ENCODE results near the gene AUH. TPM values are rescaled to one million over a fixed set of nuclear protein-coding genes. Genes with fewer than 3 reads are reported as not detected.
"Not testable (repeated sequence)": the region's sequence is repeated elsewhere in the genome, so short reads cannot be mapped to it uniquely, and the experiment has no call there.

The AUH gene
- total and polyA plus RNA-seq, 7 donors, result 9.9 to 20.6 (median 14.1) TPM

- intact Hi-C loops (cut with DNase I), result no loop called here
Measured at GRCh38 chr9:91202736-91203283, 158.9 kb downstream of the AUH start.

GRCh38 chr9:91200692-91201336, 160.9 kb downstream of the AUH start:
- no peak overlapping the region for H3K27ac ChIP-seq
- TF ChIP-seq, protein P1, sequence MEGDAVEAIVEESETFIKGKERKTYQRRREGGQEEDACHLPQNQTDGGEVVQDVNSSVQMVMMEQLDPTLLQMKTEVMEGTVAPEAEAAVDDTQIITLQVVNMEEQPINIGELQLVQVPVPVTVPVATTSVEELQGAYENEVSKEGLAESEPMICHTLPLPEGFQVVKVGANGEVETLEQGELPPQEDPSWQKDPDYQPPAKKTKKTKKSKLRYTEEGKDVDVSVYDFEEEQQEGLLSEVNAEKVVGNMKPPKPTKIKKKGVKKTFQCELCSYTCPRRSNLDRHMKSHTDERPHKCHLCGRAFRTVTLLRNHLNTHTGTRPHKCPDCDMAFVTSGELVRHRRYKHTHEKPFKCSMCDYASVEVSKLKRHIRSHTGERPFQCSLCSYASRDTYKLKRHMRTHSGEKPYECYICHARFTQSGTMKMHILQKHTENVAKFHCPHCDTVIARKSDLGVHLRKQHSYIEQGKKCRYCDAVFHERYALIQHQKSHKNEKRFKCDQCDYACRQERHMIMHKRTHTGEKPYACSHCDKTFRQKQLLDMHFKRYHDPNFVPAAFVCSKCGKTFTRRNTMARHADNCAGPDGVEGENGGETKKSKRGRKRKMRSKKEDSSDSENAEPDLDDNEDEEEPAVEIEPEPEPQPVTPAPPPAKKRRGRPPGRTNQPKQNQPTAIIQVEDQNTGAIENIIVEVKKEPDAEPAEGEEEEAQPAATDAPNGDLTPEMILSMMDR (IDR thresholded peaks at IDR 0.05), result no peak
- H3K9me3 ChIP-seq, result peaks cover 7% of the 10 kb centered on the region
- H3K36me3 ChIP-seq (ENCODE audit: insufficient read depth in 1 of 2, low read depth in 1 of 2), result no peaks in the 10 kb centered on the region
- DNase-seq (no peak), ATAC-seq (no peak)
- intact Hi-C loops (cut with DNase I), result no loop called here
- 94 to 99% (median 97%) methylated on average over 2 of the region's 2 CpGs for WGBS, 3 donors
- H3K27me3 ChIP-seq (ENCODE audit: insufficient read depth in 3 of 3, low read length in 2 of 3), result no peaks in the 10 kb centered on the region
- peaks cover 32% of the 10 kb centered on the region for H3K4me1 ChIP-seq
- no peak overlapping the region for H3K4me3 ChIP-seq

More at GRCh38 chr9:91202736-91203283, 158.9 kb downstream of the AUH start:
- DNase-seq (no peak), ATAC-seq (no peak)
- Histone ChIP-seq H3K27me3 (ENCODE audit: insufficient read depth in 3 of 3, low read length in 2 of 3) (no peaks in the 10 kb centered on the region), H3K27ac (no peak overlapping the region), H3K9me3 (peaks cover 7% of the 10 kb centered on the region), H3K4me3 (no peak overlapping the region), H3K36me3 (ENCODE audit: insufficient read depth in 1 of 2, low read depth in 1 of 2) (no peaks in the 10 kb centered on the region), H3K4me1 (peaks cover 21% of the 10 kb centered on the region)
- TF ChIP-seq, protein P1 (IDR thresholded peaks at IDR 0.05), result no peak

DNA sequence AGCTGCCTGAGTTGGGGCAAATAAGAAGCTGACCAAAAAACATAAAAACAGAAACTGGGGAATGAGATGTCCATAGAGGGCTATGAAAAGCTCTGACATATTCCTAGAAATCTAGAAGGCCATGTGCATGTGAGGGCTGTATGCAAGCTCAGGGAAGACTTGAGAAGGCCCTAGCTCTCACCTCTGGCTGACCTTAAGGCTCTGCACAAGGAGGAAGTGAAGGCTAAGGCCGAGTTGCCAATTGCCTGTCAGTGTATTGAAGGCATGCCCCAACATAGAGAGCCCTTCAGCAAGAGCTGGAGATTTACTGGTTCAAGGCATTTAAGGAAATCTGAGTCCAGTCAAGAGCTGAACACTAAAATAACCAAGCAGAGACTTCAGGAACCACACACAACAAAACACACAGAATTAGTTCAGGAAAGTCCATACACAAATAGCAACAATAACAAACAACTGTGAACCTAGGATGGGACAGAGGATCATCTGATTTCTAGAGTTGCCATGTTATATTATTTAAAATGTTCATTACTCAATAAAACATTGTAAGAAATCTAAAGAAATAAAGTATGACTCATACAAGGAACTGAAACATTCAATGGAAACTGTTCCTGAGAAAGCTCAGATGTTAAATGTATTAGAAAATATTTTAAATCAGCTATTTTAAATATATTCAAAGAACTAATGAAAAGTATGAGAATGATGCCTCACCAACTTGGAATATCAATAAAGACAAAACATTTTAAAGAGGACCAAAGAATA, 161.8 kb downstream of the AUH start:
- Histone ChIP-seq H3K27me3 (ENCODE audit: insufficient read depth in 3 of 3, low read length in 2 of 3) (no peaks in the 10 kb centered on the region), H3K9me3 (peaks cover 7% of the 10 kb centered on the region), H3K36me3 (ENCODE audit: insufficient read depth in 1 of 2, low read depth in 1 of 2) (no peaks in the 10 kb centered on the region), H3K4me1 (peaks cover 40% of the 10 kb centered on the region), H3K27ac (peak overlapping the region; percentile 43), H3K4me3 (no peak overlapping the region)
- ATAC-seq (no peak), DNase-seq (no peak)
- intact Hi-C loops (cut with DNase I), result loop anchor here (5.0 to 10.0 kb wide), 3 partner anchors 102 to 285 kb away; no protein-coding TSS in a partner anchor
- TF ChIP-seq, protein P1 (IDR thresholded peaks at IDR 0.05), result no peak
- 20 to 44% (median 25%) methylated on average over 1 of the region's 1 CpG for WGBS, 3 donors

GRCh38 chr9:91198881-91199280, 162.8 kb downstream of the AUH start:
- 98 to 99% (median 98%) methylated on average over 5 of the region's 5 CpGs for WGBS, 3 donors
- not testable (repeated sequence) for ATAC-seq; H3K4me3 ChIP-seq; H3K36me3 ChIP-seq (ENCODE audit: insufficient read depth in 1 of 2, low read depth in 1 of 2); H3K9me3 ChIP-seq; H3K27me3 ChIP-seq (ENCODE audit: insufficient read depth in 3 of 3, low read length in 2 of 3); DNase-seq
- intact Hi-C loops (cut with DNase I), result loop anchor here (5.0 to 10.0 kb wide), 3 partner anchors 103 to 284 kb away; no protein-coding TSS in a partner anchor
- Histone ChIP-seq H3K4me1 (peaks cover 46% of the 10 kb centered on the region), H3K27ac (peak overlapping the region; percentile 100)

DNA sequence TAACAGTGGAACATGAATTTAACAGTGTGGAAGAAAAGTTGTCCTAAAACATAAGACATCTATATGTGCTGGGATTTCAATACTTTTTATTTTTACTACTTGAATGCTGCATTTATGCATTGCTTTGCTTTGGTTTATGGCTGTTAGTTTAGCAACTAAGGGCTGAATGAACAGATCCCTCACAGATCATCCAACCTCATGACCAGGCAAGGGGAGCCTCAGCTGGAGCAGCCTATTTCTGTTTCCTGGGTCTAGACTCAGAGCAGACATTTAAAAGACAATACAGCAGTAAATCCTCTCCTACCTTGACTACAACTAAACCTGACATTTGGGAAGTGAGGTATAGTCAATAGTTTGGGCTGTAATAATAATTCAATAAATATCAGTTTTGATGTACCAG, 163.3 kb downstream of the AUH start:
- DNase-seq (no peak), ATAC-seq (no peak)
- Histone ChIP-seq H3K27ac (peak overlapping the region; percentile 100), H3K9me3 (peaks cover 7% of the 10 kb centered on the region), H3K27me3 (ENCODE audit: insufficient read depth in 3 of 3, low read length in 2 of 3) (no peaks in the 10 kb centered on the region), H3K36me3 (ENCODE audit: insufficient read depth in 1 of 2, low read depth in 1 of 2) (no peaks in the 10 kb centered on the region), H3K4me1 (peaks cover 46% of the 10 kb centered on the region), H3K4me3 (no peak overlapping the region)
- intact Hi-C loops (cut with DNase I), result loop anchor here (5.0 to 10.0 kb wide), 3 partner anchors 104 to 284 kb away; no protein-coding TSS in a partner anchor
- TF ChIP-seq, protein P1 (IDR thresholded peaks at IDR 0.05), result no peak

All from psoas muscle (tissue), 8 donors.